Measurements from ENCODE around the gene KIF3A. TPM values are rescaled to one million over a fixed set of nuclear protein-coding genes. Genes with fewer than 3 reads are reported as not detected.

Gene KIF3A
- total and polyA plus RNA-seq, 5 donors = 4.2 to 9.8 (median 8.8) TPM

DNA sequence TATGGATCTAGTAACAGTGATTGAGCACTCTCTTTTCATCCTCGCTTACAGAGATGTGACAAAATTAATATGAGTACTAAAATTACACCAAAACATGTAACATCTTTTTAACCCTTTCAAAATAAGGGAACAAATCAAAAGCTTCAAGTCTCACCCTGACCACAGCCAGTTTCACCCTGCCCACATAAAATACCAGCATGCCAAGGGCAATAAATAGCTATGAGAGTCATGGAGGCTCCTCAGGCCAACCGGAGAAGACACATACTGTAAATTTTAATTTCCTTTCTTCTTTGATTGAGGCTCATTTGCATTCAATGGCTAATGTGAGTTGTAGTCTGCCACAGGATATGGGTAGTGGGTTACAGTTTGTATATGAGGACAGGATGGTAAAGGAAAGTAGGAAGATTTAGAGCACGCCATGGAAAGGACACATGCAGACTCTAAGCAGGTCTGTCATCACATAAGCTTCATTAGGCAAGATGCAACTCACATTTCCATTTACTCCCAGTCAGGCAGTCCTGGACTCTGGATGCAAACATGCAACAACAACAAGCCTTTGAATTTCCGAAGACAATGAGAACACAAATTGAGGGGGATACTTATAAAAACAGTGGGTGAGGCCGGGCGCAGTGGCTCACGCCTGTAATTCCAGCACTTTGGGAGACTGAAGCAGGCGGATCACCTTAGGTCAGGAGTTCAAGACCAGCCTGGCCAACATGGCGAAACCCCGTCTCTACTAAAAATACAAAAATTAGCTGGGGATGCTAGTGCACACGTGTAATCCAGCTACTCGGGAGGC, 52.2 kb downstream of the KIF3A start:
- H3K27ac ChIP-seq (ENCODE audit: low read length) = no peak overlapping the region
- intact Hi-C loops (cut with DNase I) = no loop called here
- 91% methylated on average over 12 of the region's 12 CpGs for WGBS
- H3K27me3 ChIP-seq (ENCODE audit: control insufficient read depth, insufficient read depth) = no peaks in the 10 kb centered on the region
- DNase-seq (no peak), ATAC-seq (no peak)
- no peaks in the 10 kb centered on the region for H3K4me1 ChIP-seq (ENCODE audit: control insufficient read depth, insufficient read depth, low read length)
- H3K9me3 ChIP-seq (ENCODE audit: control insufficient read depth, low read length) = no peaks in the 10 kb centered on the region
- H3K4me3 ChIP-seq (ENCODE audit: low read length) = no peak overlapping the region

DNA sequence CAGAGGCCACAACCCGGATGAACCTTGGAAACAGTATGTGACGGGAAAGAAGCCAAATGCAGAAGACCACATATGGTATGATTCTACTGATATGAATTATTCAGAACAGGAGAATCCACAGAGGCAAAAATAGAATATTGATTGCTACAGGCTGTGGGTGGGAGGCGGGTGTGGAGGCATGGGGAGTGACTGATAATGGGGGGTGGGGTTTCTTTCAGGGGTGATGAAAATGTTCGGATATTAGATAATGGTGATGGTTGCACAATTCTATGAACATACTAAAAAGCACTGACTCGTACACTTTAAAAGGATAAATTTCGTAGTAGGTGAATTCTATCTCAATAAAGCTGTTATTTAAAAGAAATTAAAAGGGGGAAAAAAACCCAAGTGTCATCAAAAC, 52.9 kb downstream of the KIF3A start:
- Histone ChIP-seq H3K4me1 (ENCODE audit: control insufficient read depth, insufficient read depth, low read length) (no peaks in the 10 kb centered on the region), H3K9me3 (ENCODE audit: control insufficient read depth, low read length) (no peaks in the 10 kb centered on the region), H3K27me3 (ENCODE audit: control insufficient read depth, insufficient read depth) (no peaks in the 10 kb centered on the region), H3K27ac (ENCODE audit: low read length) (no peak overlapping the region), H3K4me3 (ENCODE audit: low read length) (no peak overlapping the region)
- DNase-seq (no peak), ATAC-seq (no peak)
- intact Hi-C loops (cut with DNase I) = no loop called here
- 86% methylated on average over 6 of the region's 6 CpGs for WGBS

DNA sequence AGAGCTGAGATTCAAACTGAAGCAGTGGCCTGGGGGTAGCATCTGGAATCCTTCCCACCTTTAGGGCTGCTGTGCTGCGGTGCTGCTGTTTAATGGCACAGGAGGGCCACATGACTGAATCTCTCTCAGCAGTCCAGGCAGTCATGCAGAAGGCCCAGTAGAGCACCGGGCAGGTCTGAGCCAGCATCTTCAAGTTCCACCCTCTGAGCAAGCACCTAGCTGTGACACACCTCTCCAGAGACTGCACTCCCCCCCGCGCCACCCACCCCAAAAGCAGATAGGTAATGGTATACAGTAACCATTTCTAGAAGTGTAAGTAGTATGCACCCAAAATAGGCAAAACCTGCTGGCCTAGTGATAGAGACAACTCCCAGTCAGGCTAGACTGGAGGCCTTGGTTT, 55.4 kb downstream of the KIF3A start:
- no peak for DNase-seq
- 97% methylated on average over 4 of the region's 4 CpGs for WGBS
- Histone ChIP-seq H3K4me3 (ENCODE audit: low read length) (no peak overlapping the region), H3K9me3 (ENCODE audit: control insufficient read depth, low read length) (no peaks in the 10 kb centered on the region), H3K27me3 (ENCODE audit: control insufficient read depth, insufficient read depth) (no peaks in the 10 kb centered on the region), H3K4me1 (ENCODE audit: control insufficient read depth, insufficient read depth, low read length) (no peaks in the 10 kb centered on the region), H3K27ac (ENCODE audit: low read length) (no peak overlapping the region)
- ATAC-seq = no peak
- intact Hi-C loops (cut with DNase I) = no loop called here

DNA sequence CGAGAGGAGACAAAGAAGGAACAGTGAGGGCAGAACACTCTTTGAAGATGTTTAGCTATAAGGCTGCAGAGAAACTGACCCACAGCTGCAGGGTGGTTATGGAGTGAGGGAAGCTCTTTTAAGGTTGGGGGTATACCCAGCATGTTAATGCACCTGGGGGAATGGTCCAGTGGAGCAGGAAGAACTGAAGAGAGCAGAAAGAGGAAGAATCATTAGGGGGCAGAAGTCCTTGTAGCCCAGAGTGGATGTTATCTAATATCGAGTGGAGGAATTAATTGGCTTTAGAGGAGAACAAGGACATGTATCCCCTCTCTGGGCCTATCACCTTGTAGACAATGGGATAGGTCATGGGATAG, 55.9 kb downstream of the KIF3A start:
- Histone ChIP-seq H3K4me3 (ENCODE audit: low read length) (no peak overlapping the region), H3K9me3 (ENCODE audit: control insufficient read depth, low read length) (no peaks in the 10 kb centered on the region), H3K27me3 (ENCODE audit: control insufficient read depth, insufficient read depth) (no peaks in the 10 kb centered on the region), H3K27ac (ENCODE audit: low read length) (no peak overlapping the region), H3K4me1 (ENCODE audit: control insufficient read depth, insufficient read depth, low read length) (no peaks in the 10 kb centered on the region)
- WGBS = 83% methylated on average over 2 of the region's 2 CpGs
- intact Hi-C loops (cut with DNase I) = no loop called here
- DNase-seq (no peak), ATAC-seq (no peak)

DNA sequence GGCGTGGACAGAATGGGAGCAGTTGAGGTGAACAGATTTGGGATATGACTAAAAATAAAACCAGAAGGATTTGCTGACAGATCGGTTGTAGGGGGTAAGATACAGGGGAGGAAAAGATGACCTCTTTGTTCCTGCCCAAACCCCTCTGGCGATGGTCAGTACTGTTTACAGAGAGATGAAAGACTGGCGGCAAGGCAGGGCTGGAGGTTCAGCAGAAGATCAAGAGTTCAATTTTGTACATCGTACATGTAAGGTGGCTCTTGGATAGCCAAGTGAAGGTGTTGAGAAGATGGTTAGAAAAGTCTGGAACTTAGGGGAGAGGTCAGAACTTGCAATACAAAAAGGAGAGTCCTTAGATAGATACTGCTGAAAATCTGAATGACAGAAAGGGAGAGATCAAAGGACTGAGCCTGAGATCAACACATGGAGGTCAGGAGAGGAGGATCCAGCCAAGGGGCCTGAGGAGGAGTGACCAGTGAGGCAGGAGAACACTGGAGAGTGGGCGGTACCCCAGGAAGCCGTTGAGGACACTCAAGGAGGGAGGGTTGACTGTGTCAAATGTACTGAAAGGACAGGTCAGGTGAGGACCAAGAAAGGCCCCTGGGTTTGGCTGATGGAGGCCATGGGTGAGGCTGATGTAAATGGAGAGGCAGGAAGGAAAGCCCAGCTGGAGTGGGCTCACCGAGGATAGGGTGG, 56.4 kb downstream of the KIF3A start:
- no peak for ATAC-seq
- Histone ChIP-seq H3K27ac (ENCODE audit: low read length) (no peak overlapping the region), H3K27me3 (ENCODE audit: control insufficient read depth, insufficient read depth) (no peaks in the 10 kb centered on the region), H3K4me3 (ENCODE audit: low read length) (no peak overlapping the region), H3K9me3 (ENCODE audit: control insufficient read depth, low read length) (no peaks in the 10 kb centered on the region), H3K4me1 (ENCODE audit: control insufficient read depth, insufficient read depth, low read length) (no peaks in the 10 kb centered on the region)
- 91% methylated on average over 8 of the region's 8 CpGs for WGBS
- DNase-seq = no peak
- intact Hi-C loops (cut with DNase I) = no loop called here

DNA sequence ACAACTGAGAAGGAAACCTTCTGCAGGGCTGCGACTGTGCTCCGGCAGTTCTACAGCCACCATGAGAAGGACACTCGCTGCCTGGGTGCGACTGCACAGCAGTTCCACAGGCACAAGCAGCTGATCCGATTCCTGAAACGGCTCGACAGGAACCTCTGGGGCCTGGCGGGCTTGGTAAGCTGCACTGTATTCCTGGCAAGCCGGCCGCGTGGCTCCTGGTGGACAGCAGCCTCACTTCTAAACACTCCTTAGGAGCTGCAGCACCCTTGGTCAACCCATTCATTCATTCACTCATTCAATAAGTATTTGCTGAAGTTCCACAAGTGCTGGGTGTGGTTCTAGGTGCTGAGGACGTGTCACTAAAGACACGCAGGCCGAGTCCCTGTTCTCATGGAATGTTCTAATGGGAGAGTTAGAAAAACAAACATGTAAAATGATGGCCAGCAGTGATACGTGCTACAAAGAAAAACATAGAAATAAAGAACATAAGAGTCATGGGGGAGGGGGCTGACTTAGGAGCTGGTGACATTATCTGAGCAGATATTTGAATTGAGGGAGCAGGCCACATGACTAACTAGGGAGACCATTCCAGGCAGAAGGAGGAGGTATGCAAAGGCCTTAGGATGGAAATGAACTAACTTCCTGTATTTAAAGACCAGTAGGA, 57.5 kb downstream of the KIF3A start:
- no peak overlapping the region for H3K27ac ChIP-seq (ENCODE audit: low read length)
- no peaks in the 10 kb centered on the region for H3K27me3 ChIP-seq (ENCODE audit: control insufficient read depth, insufficient read depth)
- ATAC-seq = no peak
- no peaks in the 10 kb centered on the region for H3K9me3 ChIP-seq (ENCODE audit: control insufficient read depth, low read length)
- no peak for DNase-seq
- WGBS = 93% methylated on average over 15 of the region's 15 CpGs
- no peaks in the 10 kb centered on the region for H3K4me1 ChIP-seq (ENCODE audit: control insufficient read depth, insufficient read depth, low read length)
- intact Hi-C loops (cut with DNase I) = no loop called here
- no peak overlapping the region for H3K4me3 ChIP-seq (ENCODE audit: low read length)

DNA sequence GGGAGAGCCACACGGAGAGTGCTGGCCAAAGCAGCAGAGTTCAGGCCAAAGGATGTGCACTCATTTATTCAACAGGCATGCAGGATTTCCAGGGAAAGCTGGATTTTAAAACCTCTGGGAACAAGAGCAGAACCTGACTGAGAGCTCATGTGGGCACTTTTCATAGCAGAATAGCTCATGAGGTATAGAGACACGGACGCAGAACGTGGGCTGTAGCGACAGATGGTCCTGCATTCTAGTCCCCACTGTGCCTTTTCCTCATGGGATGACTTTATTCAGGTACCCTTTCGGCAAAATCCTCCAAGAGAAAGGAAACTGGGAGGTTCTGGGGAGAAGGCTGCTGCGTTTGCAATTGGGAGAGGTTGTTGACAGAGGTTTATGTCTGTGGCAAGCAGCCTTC, 58.2 kb downstream of the KIF3A start:
- no peaks in the 10 kb centered on the region for H3K27me3 ChIP-seq (ENCODE audit: control insufficient read depth, insufficient read depth)
- intact Hi-C loops (cut with DNase I) = no loop called here
- H3K9me3 ChIP-seq (ENCODE audit: control insufficient read depth, low read length) = no peaks in the 10 kb centered on the region
- no peak overlapping the region for H3K4me3 ChIP-seq (ENCODE audit: low read length)
- 85% methylated on average over 7 of the region's 7 CpGs for WGBS
- no peak for ATAC-seq
- no peak overlapping the region for H3K27ac ChIP-seq (ENCODE audit: low read length)
- no peak for DNase-seq
- H3K4me1 ChIP-seq (ENCODE audit: control insufficient read depth, insufficient read depth, low read length) = no peaks in the 10 kb centered on the region

DNA sequence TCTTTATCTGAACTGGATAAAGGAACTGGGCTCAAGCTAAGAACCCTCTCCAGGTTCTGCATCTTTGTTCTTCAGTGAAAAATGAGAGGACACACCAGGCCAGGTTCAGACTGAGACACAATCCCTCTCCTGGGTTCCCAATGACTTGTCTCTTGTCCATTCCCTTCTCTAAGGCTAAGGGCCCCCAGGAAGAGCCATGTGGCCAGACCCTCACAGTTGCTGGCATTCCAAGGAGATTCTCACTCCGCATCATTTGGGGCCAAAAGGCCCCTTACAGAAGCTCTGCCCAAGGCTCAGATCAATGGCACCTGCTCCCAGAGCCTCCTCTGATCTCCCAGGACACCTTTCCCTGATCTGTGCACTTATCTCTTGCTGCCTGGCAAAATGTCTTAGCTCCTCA, 58.6 kb downstream of the KIF3A start:
- no peak overlapping the region for H3K27ac ChIP-seq (ENCODE audit: low read length)
- ATAC-seq (no peak), DNase-seq (no peak)
- intact Hi-C loops (cut with DNase I) = no loop called here
- no peaks in the 10 kb centered on the region for H3K9me3 ChIP-seq (ENCODE audit: control insufficient read depth, low read length)
- 77% methylated on average over 1 of the region's 1 CpG for WGBS
- no peak overlapping the region for H3K4me3 ChIP-seq (ENCODE audit: low read length)
- H3K27me3 ChIP-seq (ENCODE audit: control insufficient read depth, insufficient read depth) = no peaks in the 10 kb centered on the region
- H3K4me1 ChIP-seq (ENCODE audit: control insufficient read depth, insufficient read depth, low read length) = no peaks in the 10 kb centered on the region

DNA sequence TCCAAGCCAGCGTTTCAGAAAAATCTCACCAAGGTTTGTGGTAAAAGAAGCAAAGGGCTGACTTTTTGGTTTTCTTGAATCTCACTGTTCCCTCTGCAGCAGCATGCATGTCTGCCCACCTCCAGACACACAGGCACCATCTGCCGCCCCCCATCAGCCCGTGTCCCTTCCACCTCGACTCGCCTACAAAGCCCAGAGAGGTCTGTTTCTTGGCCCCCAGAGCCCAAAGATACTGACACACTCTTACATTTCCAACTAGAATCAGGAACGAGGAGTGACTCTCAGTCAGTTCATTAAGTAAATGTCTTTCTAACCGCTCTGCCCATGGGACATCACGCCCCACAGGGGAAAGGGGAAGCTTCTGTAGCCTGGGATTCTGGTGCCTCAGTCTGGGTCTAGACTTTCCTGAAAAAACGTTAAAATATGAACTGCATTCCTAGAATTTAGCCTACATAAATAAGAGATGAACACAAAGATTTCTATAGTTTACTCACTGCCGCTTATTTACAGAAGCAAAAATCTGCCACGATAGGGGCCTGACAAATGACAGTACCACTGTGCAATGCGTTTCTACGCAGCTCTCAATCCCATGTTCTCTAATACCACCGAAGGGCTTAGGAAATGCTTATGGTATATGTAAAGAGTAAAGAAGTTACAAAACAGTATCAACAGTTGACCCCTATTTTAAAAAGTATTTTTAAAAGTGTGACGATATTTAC, 59.5 kb downstream of the KIF3A start:
- Histone ChIP-seq H3K27ac (ENCODE audit: low read length) (no peak overlapping the region), H3K4me1 (ENCODE audit: control insufficient read depth, insufficient read depth, low read length) (no peaks in the 10 kb centered on the region)
- 87% methylated on average over 15 of the region's 15 CpGs for WGBS

DNA sequence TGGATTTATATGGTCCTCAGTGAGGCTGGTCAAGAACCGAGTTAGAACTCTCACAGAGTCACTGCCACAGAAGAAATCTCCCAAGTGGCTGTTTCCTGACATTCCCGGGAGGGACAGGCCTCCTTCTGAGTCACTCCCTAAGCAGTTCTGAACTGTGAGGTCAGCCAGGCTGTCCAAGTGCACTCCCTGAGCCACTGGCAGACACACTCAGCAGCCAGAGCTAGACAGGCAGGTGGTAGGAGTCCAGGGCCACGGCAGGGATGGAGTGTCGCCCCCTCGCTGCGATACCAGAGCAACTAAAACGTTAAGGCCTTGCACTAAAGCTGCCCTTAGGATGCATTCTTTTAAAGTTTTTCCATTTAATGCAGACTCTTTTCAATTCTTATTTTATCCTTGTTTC, 60.2 kb downstream of the KIF3A start:
- peak in 1 of 3 donors; percentile 40 for DNase-seq
- WGBS = 53% methylated on average over 7 of the region's 7 CpGs

More for the DNA sequence above, 59.5 kb downstream of the KIF3A start:
- Histone ChIP-seq H3K27me3 (ENCODE audit: control insufficient read depth, insufficient read depth) (no peaks in the 10 kb centered on the region), H3K4me3 (ENCODE audit: low read length) (no peak overlapping the region), H3K9me3 (ENCODE audit: control insufficient read depth, low read length) (no peaks in the 10 kb centered on the region)
- ATAC-seq (no peak), DNase-seq (no peak)
- intact Hi-C loops (cut with DNase I) = no loop called here

More for the DNA sequence above, 60.2 kb downstream of the KIF3A start:
- Histone ChIP-seq H3K27ac (ENCODE audit: low read length) (no peak overlapping the region), H3K27me3 (ENCODE audit: control insufficient read depth, insufficient read depth) (no peaks in the 10 kb centered on the region), H3K4me3 (ENCODE audit: low read length) (no peak overlapping the region), H3K4me1 (ENCODE audit: control insufficient read depth, insufficient read depth, low read length) (no peaks in the 10 kb centered on the region), H3K9me3 (ENCODE audit: control insufficient read depth, low read length) (no peaks in the 10 kb centered on the region)
- ATAC-seq = peak; percentile 65 to 70
- intact Hi-C loops (cut with DNase I) = no loop called here
